Kidney (tissue), 14 donors: Measurements from ENCODE around the gene FAR1. TPM values are rescaled to one million over a fixed set of nuclear protein-coding genes. Genes with fewer than 3 reads are reported as not detected.

Experiments
- DNase-seq, 5 donors: peaks; one replicate each; pipeline ENCODE4 v3.0.0-alpha.2; 2013 to 2020
- FAIRE-seq: peaks from 2 replicates; lab custom pipeline; 2012; peaks lifted over from hg19 to GRCh38; lab: Jason Lieb, UNC
- H3K27ac ChIP-seq, 2 donors: one replicate each; pipeline ENCODE4 v1.7.0; 2013; ENCODE audit warnings: low read depth in 2 of 2, low read length in 2 of 2, inconsistent platforms in 1 of 2
- H3K27me3 ChIP-seq: one replicate; pipeline ENCODE4 v1.7.1; 2013; ENCODE audit warnings: low read length, inconsistent platforms; ENCODE audit not compliant: control insufficient read depth, insufficient read depth
- H3K36me3 ChIP-seq, 3 donors: one replicate each; pipeline versions ENCODE4 v1.7.0 to v1.7.1; 2013; ENCODE audit warnings: low read length in 3 of 3, control low read depth in 1 of 3, inconsistent platforms in 1 of 3; ENCODE audit not compliant: insufficient read depth in 3 of 3, control insufficient read depth in 2 of 3
- H3K4me1 ChIP-seq, 3 donors: one replicate each; pipeline versions ENCODE4 v1.7.0 to v1.7.1; 2013; ENCODE audit warnings: low read length in 3 of 3, inconsistent platforms in 1 of 3, low read depth in 1 of 3; ENCODE audit not compliant: control insufficient read depth in 2 of 3, insufficient read depth in 2 of 3
- H3K4me3 ChIP-seq, 3 donors: one replicate each; pipeline versions ENCODE4 v1.7.0 to v1.8.1; 2013; ENCODE audit warnings: low read length in 3 of 3, control low read depth in 1 of 3, inconsistent platforms in 1 of 3
- H3K9ac ChIP-seq, 3 donors: one replicate each; pipeline versions ENCODE4 v1.7.0 to v1.7.1; 2013; ENCODE audit warnings: low read length in 3 of 3, control low read depth in 1 of 3, inconsistent platforms in 1 of 3
- H3K9me3 ChIP-seq, 3 donors: one replicate each; pipeline versions ENCODE4 v1.7.0 to v1.7.1; 2013; ENCODE audit warnings: low read length in 3 of 3, control low read depth in 1 of 3, inconsistent platforms in 1 of 3; ENCODE audit not compliant: control insufficient read depth in 2 of 3, insufficient read depth in 1 of 3
- intact Hi-C: fragments of 100-400 bp; cut with DNase I; formaldehyde crosslinking; loops from one replicate; pipeline ENCODE4 v1.11.1; 2022
- polyA plus RNA-seq: library from polyadenylated mRNA; stranded (reverse); fragments of 350-450 nt; fragmentation: Illumina TruSeq; extraction: RNeasy Lipid Tissue Mini Kit (QIAGEN cat#74804); gene quantifications from one replicate; pipeline ENCODE4 v1.2.3, GENCODE V29; 2014; ENCODE audit warnings: low read depth, low replicate concordance; ENCODE audit not compliant: insufficient read depth
- total RNA-seq: library from RNA; stranded (reverse); fragmentation: NEBNext Ultra II Directional; extraction: Animal tissue kit (Norgen Biotek cat#: 25700); gene quantifications from one replicate; pipeline ENCODE4 v1.2.1, GENCODE V29; 2021
- TF ChIP-seq, protein P1 (sequence below): IDR thresholded peaks from 3 replicates; pipeline ENCODE4 v1.5.1; 2012; ENCODE audit warnings: mild to moderate bottlenecking, moderate library complexity, borderline replicate concordance; ENCODE audit not compliant: insufficient read depth; ENCODE audit errors: extremely low read depth
- donor health status: control.
- donor health status: control.
- donor health status: control.
- donor health status: control.
- donor health status: control.
- donor health status: DM: yes; HTN: yes; CAD: no.
- donor health status: Normal renal cell carcinoma (clear cell type).

The FAR1 gene
- total and polyA plus RNA-seq, 2 donors from 2014 or later, result 12.6 to 53.7 TPM

DNA sequence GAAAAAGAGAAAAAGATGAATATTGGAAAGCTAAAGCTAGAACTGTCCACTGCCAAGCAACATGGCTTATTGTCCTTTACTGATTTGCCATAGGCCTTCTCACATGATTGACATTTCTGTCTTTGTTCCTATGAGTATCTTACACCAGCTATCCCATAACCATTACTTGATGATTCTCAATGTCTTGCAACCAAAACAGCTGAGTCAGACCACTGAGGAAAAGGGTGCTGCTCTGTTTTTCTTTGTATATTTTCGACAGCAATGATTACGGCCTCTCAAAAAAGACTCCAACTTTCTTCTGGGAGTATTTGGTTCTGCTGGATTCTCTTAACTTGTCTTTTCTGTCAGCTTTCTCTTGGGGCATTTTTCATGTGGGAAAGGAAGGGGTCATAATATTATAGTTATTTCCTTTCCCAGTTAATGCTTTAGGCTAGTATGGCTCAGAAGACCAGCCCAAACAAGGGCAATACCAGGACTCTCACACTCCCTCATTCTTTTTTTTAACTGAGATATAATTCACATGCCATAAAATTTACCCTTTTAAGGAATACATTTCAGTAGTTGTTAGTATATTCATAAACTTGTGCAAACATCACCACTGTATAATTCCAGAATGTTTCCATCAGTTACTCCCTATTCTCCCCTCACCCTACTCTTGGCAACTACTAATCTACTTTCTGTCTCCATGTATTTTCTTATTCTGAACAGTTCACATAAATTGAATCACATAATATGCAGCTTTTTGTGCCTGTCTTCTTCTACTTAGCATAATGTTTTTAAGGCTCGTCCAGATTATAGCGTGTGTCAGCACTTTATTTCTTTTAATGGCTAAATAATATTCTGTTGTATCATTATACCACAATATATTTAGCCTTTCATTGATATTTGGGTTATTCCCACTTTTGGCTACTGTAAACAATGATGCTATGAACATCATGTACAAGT, 31.1 kb upstream of the FAR1 start:
- H3K36me3 ChIP-seq, result no peaks in the 10 kb centered on the region
- no peak for DNase-seq
- H3K4me1 ChIP-seq, result no peaks in the 10 kb centered on the region
- H3K4me3 ChIP-seq, result no peak overlapping the region
- no peak for FAIRE-seq
- H3K27me3 ChIP-seq, result no peaks in the 10 kb centered on the region
- intact Hi-C loops, result no loop called here
- H3K9ac ChIP-seq, result no peak overlapping the region
- H3K27ac ChIP-seq, result no peak overlapping the region
- H3K9me3 ChIP-seq, result no peaks in the 10 kb centered on the region
- TF ChIP-seq, protein P1, sequence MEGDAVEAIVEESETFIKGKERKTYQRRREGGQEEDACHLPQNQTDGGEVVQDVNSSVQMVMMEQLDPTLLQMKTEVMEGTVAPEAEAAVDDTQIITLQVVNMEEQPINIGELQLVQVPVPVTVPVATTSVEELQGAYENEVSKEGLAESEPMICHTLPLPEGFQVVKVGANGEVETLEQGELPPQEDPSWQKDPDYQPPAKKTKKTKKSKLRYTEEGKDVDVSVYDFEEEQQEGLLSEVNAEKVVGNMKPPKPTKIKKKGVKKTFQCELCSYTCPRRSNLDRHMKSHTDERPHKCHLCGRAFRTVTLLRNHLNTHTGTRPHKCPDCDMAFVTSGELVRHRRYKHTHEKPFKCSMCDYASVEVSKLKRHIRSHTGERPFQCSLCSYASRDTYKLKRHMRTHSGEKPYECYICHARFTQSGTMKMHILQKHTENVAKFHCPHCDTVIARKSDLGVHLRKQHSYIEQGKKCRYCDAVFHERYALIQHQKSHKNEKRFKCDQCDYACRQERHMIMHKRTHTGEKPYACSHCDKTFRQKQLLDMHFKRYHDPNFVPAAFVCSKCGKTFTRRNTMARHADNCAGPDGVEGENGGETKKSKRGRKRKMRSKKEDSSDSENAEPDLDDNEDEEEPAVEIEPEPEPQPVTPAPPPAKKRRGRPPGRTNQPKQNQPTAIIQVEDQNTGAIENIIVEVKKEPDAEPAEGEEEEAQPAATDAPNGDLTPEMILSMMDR, result no peak

DNA sequence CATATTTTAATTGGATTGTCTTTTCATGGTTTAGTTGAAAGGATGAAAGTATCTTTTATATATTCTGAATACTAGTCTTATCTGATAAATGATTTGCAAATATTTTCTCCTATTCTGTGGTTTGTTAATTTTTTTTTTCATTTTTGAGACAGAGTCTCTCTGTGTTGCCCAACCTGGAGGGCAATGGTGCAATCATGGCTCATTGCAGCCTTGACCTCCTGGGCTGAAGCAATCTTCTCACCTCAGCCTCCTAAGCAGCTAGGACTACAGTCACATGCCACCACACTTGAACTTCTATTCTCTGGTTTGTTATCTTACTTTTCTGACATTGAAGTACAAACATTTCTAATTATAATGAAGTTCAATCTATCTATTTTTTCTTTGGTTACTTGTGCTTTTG, 30.0 kb upstream of the FAR1 start:
- FAIRE-seq (no peak), DNase-seq (no peak)
- H3K36me3 ChIP-seq, result no peaks in the 10 kb centered on the region
- TF ChIP-seq, protein P1, result no peak
- no peaks in the 10 kb centered on the region for H3K4me1 ChIP-seq
- H3K9me3 ChIP-seq, result no peaks in the 10 kb centered on the region
- no peak overlapping the region for H3K4me3 ChIP-seq
- intact Hi-C loops, result no loop called here
- H3K27ac ChIP-seq, result no peak overlapping the region
- H3K27me3 ChIP-seq, result no peaks in the 10 kb centered on the region
- no peak overlapping the region for H3K9ac ChIP-seq

DNA sequence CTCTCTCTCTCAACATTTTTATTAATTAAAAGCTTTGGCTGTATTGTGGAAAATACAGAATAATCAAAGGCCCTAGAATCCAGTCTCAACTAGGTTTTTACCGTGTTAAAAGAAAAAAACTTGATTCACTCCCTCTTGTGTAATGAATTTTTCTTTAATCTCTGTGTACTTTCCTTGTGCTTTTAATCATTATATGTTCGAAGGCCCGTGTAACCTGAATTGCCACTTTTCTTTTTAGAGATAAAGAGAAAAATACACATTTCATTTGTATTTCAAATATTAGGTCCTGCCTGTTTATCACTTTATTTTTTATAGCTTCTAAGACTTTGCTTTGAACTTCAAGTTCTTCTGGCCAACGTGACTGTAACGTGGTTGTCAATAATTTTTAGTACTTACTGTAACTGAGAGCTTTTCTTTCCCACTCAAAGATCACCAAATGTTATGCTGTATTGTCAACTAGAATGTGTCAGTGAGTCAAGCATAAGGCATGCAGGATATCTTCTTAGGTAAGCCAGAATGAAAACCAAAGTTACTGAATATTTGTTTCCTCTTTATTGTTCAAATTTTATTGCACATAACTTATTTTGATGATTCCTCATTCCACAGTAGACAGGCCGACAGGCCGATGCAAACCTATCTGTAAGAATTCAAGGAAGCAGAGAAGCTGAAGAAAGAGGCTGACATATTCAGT, 23.3 kb upstream of the FAR1 start:
- no peak overlapping the region for H3K4me3 ChIP-seq
- no peaks in the 10 kb centered on the region for H3K27me3 ChIP-seq
- H3K4me1 ChIP-seq, result no peaks in the 10 kb centered on the region
- FAIRE-seq (no peak), DNase-seq (no peak)
- H3K36me3 ChIP-seq, result no peaks in the 10 kb centered on the region
- no peaks in the 10 kb centered on the region for H3K9me3 ChIP-seq
- TF ChIP-seq, protein P1, result no peak
- H3K9ac ChIP-seq, result no peak overlapping the region
- intact Hi-C loops, result no loop called here
- no peak overlapping the region for H3K27ac ChIP-seq
